Stimulated activated CD4-positive, alpha-beta T cell treated with anti-CD3 and anti-CD28 coated beads, TNF-alpha, amount 100 ng/mL, for 4 hours (primary cell): ENCODE measurements around the gene MMP24.
"Not testable (repeated sequence)": the region's sequence is repeated elsewhere in the genome, so short reads cannot be mapped to it uniquely, and the experiment has no call there.

Experiments
- DNase-seq, 3 experiments: peaks; one replicate each; pipeline ENCODE4 v3.0.0-alpha.2; 2020; ENCODE audit warnings: low read depth in 3 of 3

The MMP24 gene

GRCh38 chr20:35311409-35311808 lies 84.9 kb downstream of the MMP24 start:
- DNase-seq: no peak

DNA sequence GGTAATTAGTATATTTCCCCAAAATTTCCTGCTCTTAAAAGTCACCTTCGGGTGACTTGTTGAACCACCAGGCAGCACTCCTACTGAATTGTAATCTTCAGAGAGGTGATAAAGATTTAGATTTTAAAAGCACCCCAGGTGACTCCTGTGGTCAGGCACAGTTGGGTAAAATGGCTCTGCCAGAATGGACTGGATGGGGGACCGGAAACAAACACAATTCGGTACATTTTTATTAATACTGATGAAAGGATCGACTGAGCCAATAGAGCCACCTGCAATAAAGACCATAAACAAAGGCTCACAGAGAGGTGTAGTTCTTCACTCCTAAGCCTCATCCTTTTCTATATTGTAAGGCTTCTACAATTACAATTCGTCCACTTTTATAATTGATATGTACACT lies 85.3 kb downstream of the MMP24 start:
- no peak for DNase-seq

GRCh38 chr20:35312318-35312717 lies 85.8 kb downstream of the MMP24 start:
- DNase-seq: no peak

GRCh38 chr20:35314816-35315631 lies 88.5 kb downstream of the MMP24 start:
- DNase-seq: no peak

GRCh38 chr20:35315632-35316020 lies 89.1 kb downstream of the MMP24 start:
- DNase-seq: not testable (repeated sequence)

- DNase-seq: no peak
Observed at GRCh38 chr20:35316086-35316485, 89.6 kb downstream of the MMP24 start.

DNA sequence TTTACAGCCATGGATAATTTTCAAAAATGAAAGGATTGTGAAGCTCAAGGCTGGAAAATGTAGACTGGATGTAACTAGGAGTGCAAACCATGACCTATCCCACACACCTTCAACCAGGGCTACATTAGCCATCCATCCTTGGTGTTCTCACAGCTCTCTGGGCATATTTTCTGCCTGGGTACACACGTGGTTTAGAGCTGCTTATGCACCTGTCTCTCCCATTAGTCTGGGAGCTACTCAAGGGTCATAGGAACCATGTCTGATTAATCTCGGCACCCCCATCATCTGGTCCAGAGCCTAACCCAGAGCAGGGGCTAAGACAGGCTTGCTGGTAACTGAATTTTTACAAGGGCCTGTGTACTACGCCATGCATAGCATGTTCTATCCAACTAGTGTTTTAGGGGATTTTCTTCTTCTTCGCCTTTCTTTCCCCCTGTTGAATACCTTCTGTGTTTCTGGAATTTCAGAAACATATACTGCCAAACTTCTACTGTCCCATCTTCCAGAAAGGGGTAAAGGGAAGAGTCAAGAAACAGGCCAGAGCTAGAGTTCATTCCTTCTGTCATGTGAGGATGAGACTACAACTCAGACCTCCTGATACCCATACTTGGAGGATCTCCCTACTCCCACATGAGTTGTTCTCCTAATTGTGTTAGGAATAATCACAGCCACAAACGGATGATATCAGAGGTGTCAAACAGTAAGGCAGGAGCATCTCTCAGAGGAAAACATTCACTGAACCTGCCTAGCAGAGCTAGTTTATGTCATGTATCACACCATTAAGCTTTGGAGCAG lies 91.1 kb downstream of the MMP24 start:
- no peak for DNase-seq

DNA sequence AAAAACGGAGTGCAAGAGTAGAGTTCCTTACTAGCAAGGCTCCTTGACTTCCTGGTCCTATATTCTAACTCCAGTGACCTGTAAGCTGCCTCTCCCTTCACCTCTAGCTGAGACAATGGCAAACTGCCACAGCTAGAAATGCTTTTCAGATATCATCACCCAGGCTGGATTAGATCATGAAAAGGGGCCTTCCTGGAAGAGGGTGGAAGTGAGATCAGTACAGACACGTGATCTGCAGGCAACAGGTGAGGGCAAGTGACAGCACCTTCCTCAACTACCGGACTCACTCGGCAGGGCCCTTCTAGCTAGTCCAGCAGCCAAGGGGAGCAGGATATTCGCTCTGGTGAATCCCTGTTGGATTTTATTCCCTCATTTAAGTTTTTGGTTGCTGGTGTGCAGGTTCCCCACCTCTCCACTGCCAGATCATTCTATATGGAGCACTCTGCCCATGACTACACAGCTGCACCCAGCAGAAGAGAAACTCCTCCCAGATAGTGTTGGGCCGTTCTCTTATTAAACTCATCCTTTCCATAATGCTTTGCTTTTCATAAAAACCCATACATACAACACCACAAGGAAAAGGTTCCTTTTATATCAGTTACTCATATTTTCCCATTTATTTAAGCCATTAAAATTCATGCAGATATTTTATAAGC lies 92.1 kb downstream of the MMP24 start:
- DNase-seq: no peak

- DNase-seq: no peak
Observed at GRCh38 chr20:35319192-35319870, 92.8 kb downstream of the MMP24 start.

- no peak for DNase-seq
Observed at GRCh38 chr20:35319871-35320197, 93.3 kb downstream of the MMP24 start.

- DNase-seq: no peak
Observed at GRCh38 chr20:35320396-35321126, 94.1 kb downstream of the MMP24 start.

DNA sequence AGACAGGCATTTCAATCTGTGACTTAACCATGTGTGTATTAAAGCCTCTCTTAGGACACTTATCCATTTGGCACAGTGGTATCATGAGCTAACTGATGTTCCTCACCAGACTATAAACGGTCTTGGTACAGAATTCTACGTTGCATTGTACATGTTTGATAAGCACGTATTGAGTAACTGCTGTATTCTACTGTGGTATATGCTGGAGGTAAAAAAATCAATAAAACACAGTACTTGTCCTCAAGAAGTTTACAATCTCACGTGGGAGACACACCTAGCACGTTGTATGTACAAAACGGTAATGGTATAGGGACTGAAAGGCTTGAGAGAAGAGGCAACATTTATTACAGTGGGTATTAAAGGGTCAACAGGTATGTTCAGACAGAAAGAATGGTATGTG lies 98.9 kb downstream of the MMP24 start:
- no peak for DNase-seq

- no peak for DNase-seq
Observed at GRCh38 chr20:35326021-35326739, 99.7 kb downstream of the MMP24 start.
